GM10248 (cell line): ENCODE results near the gene IGF2R.
"Not testable (repeated sequence)": the region's sequence is repeated elsewhere in the genome, so short reads cannot be mapped to it uniquely, and the experiment has no call there.

Experiments
- CTCF ChIA-PET: fragments of 300-600 bp; sonication (Branson Sonifier 250); formaldehyde crosslinking; extraction: SDS; loops from one replicate; lab custom pipeline; 2021; ENCODE audit warnings: antibody characterized with exemption; lab: Yijun Ruan, JAX
- POLR2A ChIA-PET: fragments of 350-650 bp; sonication (Branson Sonifier 250); formaldehyde crosslinking; extraction: SDS; loops from one replicate; lab custom pipeline; 2020; ENCODE audit warnings: antibody characterized with exemption; lab: Yijun Ruan, JAX
- DNase-seq: peaks from one replicate; pipeline ENCODE4 v3.0.0; 2012; ENCODE audit errors: extremely low spot score
- CTCF ChIP-seq: IDR thresholded peaks from 2 replicates; pipeline ENCODE4 v1.5.1; 2012; ENCODE audit warnings: mild to moderate bottlenecking, low read depth; ENCODE audit errors: extremely low read depth, missing control alignments, control extremely low read depth

Gene IGF2R

GRCh38 chr6:160110586-160111123 is 141.8 kb downstream of the IGF2R start:
- DNase-seq, result no peak
- TF ChIP-seq CTCF, result no peak
- ChIA-PET POLR2A (no interaction called here), CTCF (interaction anchor here (1.2 kb wide), 1 partner anchor 27 kb away, joined by 3 read pairs; no protein-coding TSS in a partner anchor)

DNA sequence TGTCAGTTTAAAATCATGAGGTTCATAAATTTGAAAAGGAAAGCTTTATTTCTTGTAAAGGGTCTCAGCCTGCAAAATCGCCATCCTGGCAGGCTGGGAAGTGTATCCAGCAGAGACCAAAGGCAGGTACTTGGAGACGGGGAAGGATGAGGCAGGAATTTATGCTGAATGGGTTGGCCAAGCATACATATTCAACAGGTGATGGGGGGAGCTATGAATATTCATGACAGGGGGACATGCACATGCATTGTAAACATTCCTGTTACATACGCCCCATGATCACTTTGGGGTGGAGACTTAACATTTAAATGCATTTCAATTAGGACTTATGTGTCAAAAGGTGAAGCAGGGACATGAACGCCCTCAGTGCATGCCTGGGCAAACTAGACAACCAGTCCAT is 142.9 kb downstream of the IGF2R start:
- ChIA-PET POLR2A (no interaction called here), CTCF (interaction anchor here (1.2 kb wide), 1 partner anchor 26 kb away, joined by 3 read pairs; no protein-coding TSS in a partner anchor)
- DNase-seq, result no peak
- no peak for TF ChIP-seq CTCF

DNA sequence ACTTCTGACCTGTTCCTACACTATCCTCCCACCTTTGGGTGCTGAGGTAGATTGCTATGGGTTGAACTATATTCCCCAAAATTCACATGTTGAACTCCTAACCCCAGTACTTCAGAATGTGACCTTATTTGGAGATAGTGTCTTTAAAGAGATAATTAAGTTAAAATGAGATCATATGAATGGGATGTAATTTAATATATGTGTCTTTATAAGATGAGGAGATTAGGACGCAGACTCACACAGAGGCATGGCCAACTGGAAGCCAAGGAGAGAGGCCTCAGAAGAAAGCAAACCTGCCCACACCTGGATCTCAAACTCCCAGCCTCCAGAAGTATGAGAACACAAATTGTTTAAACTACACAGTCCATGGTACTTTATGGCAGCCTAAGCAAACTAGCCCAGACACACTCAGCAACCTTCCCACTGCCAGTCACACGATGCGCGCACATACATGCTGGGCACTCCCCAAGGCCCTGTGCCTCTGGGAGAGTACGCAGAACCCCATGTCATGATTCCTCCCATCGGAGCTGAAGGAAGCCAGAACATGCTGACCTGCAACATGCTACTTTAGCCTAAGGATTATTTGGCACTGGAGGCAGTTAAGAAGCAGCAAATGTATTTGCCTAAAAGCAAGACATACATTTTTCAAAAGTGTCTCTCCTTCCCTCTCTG is 143.9 kb downstream of the IGF2R start:
- TF ChIP-seq CTCF, result no peak
- ChIA-PET CTCF (interaction anchor here (1.3 kb wide), 1 partner anchor 11 kb away, joined by 3 read pairs; no protein-coding TSS in a partner anchor), POLR2A (no interaction called here)
- no peak for DNase-seq

GRCh38 chr6:160114536-160114935 is 145.7 kb downstream of the IGF2R start:
- POLR2A ChIA-PET, result not testable (repeated sequence)

DNA sequence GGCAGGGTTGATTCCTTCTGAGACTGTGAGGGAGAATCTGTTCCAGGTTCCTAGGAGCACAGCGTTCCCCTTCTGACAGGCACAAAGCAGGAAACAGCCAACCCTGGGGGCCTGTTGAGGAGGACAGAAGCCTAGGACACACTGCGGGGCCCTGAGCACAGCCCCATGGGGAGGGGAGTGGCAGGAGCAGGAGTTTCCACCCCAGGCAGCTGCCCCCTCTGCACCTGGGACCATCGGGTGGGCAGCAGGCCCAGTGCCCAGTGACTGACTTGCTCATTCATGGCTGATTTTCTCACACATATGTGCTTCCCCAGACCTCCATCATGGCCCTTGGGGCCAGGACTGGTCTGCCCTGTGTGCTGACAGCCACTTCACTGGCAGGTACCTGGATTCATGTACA is 146.5 kb downstream of the IGF2R start:
- POLR2A ChIA-PET, result no interaction called here
- no peak for DNase-seq
- CTCF ChIA-PET, result no interaction called here
- no peak for TF ChIP-seq CTCF

More at GRCh38 chr6:160114536-160114935, 145.7 kb downstream of the IGF2R start:
- not testable (repeated sequence) for DNase-seq
- CTCF ChIA-PET, result interaction anchor here (1.8 kb wide), 1 partner anchor 10 kb away, joined by 4 read pairs; no protein-coding TSS in a partner anchor

- TF ChIP-seq CTCF, result no peak
- POLR2A ChIA-PET, result no interaction called here
- DNase-seq, result no peak
- CTCF ChIA-PET, result interaction anchor here (1.7 kb wide), 1 partner anchor 339 kb away, joined by 5 read pairs; no protein-coding TSS in a partner anchor
Measured at GRCh38 chr6:160116411-160116810, 147.5 kb downstream of the IGF2R start.

- POLR2A ChIA-PET, result no interaction called here
- CTCF ChIA-PET, result interaction anchor here (1.2 to 1.7 kb wide), 2 partner anchors 30 to 338 kb away, joined by 3 to 5 read pairs; no protein-coding TSS in a partner anchor
- no peak for TF ChIP-seq CTCF
- no peak for DNase-seq
Measured at GRCh38 chr6:160117137-160117536, 148.3 kb downstream of the IGF2R start.
